ENCODE results near the gene CDKN1A.

Gene CDKN1A

DNA sequence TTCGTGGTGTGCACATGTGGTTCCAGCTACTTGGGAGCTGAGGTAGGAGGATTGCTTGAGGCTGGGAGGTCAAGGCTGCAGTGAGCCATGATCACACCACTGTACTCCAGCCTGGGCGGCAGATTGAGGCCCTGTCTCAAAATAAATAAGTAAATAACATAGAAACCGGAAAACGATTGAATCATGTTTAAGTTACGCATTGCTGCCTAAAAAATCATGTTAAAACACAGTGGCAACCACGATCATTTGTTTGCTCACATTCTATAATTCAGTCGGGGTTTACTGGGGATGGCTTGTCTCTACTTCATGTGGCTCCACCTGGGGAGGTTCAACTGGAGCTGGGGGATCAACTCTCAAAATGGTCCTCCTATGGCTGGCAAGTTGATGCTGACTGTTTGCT lies 8.2 kb upstream of the CDKN1A start:
- Histone ChIP-seq H3K4me3 (ENCODE audit: low read depth, low read length) (no peak overlapping the region), H3K4me1 (ENCODE audit: control insufficient read depth, insufficient read depth, low read length) (peaks cover 15% of the 10 kb centered on the region), H3K36me3 (ENCODE audit: control insufficient read depth in 2 of 2, insufficient read depth in 1 of 2, low read length in 2 of 2) (no peaks in the 10 kb centered on the region), H3K27ac (ENCODE audit: extremely low read depth, low read depth, low read length) (no peak overlapping the region), H3K9me3 (ENCODE audit: control insufficient read depth, insufficient read depth, low read depth, low read length) (no peaks in the 10 kb centered on the region)
- ChIA-PET CTCF (interaction anchor here (0.6 to 2.6 kb wide), 4 partner anchors 8 to 403 kb away, joined by 3 to 9 read pairs (median 6); partner anchors contain the start of gene CDKN1A), POLR2A (interaction anchor here (8.8 kb wide), 1 partner anchor 8 kb away, joined by 143 read pairs; the partner anchor contains the start of gene CDKN1A)
- TF ChIP-seq HOXC10 (CRISPR knock-in tag; IDR thresholded peaks at IDR 0.05) (no peak), MEIS1 (CRISPR knock-in tag; IDR thresholded peaks at IDR 0.05; ENCODE audit: borderline replicate concordance) (no peak), ZNF549 (tag by site-specific recombination; IDR thresholded peaks at IDR 0.05) (no peak), ZNF558 (tag by site-specific recombination; IDR thresholded peaks at IDR 0.05) (no peak), SP3 (tag by site-specific recombination; IDR thresholded peaks at IDR 0.05) (no peak), ZNF174 (tag by site-specific recombination; IDR thresholded peaks at IDR 0.05) (no peak), ZIC2 (tag by site-specific recombination; IDR thresholded peaks at IDR 0.05) (no peak), ZNF146 (tag by site-specific recombination; IDR thresholded peaks at IDR 0.05) (no peak), ZNF121 (tag by site-specific recombination; IDR thresholded peaks at IDR 0.05) (no peak), ZNF529 (tag by site-specific recombination; IDR thresholded peaks at IDR 0.05; ENCODE audit: insufficient replicate concordance) (no peak), ZNF501 (tag by site-specific recombination; IDR thresholded peaks at IDR 0.05) (no peak), ZNF16 (tag by site-specific recombination; IDR thresholded peaks at IDR 0.05; ENCODE audit: low read depth) (no peak), GFI1B (tag by site-specific recombination; IDR thresholded peaks at IDR 0.05) (no peak), GLI4 (tag by site-specific recombination; IDR thresholded peaks at IDR 0.05) (no peak), KLF9 (tag by site-specific recombination; IDR thresholded peaks at IDR 0.05; ENCODE audit: low read depth) (no peak), ZNF600 (tag by site-specific recombination; IDR thresholded peaks at IDR 0.05) (no peak)
- TF ChIP-seq, protein P1, sequence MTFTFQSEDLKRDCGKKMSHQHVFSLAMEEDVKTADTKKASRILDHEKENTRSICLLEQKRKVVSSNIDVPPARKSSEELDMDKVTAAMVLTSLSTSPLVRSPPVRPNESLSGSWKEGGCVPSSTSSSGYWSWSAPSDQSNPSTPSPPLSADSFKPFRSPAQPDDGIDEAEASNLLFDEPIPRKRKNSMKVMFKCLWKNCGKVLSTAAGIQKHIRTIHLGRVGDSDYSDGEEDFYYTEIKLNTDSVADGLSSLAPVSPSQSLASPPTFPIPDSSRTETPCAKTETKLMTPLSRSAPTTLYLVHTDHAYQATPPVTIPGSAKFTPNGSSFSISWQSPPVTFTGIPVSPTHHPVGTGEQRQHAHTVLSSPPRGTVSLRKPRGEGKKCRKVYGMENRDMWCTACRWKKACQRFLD (tag by site-specific recombination; IDR thresholded peaks at IDR 0.05), result no peak

DNA sequence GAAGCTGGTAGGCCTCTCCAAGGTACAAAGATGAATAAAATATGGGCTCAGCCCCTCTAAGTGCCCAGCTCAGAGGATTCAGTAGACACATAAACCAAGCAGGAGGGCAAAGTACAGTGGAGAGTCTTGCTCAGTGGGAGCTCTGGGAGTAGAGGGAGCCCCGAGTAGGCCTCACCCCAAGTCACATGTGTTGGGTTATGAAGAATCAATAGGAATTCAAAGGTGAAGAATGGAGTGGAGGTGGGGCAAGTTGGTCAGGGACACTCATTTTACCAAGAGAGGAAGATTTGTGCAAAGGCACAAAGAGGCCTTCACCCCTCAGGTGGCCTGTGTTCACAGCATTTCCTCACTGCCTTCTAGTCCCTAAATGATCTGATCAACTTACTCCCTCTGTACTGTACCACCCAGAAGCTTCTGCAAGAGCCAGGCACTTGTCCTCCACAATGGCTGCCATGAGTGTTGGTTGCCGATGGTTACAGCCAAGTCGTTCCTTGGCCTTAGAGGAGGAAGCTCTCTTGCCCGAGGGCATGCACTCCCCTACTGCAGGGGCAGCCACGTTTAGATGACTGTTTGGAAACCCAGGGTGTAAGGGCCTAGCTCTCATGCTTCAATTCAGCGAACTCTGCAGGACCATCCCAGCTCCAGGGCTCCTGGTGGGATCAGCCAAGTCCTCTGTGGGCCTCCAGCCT lies 6.7 kb upstream of the CDKN1A start:
- peak; percentile 8 for TF ChIP-seq ZIC2 (tag by site-specific recombination; IDR thresholded peaks at IDR 0.05)
- TF ChIP-seq TRIM28 (IDR thresholded peaks at IDR 0.05; ENCODE audit: borderline replicate concordance, low read length), result no peak
- POLR2A ChIA-PET, result interaction anchor here (0.6 kb wide), 1 partner anchor 57 kb away, joined by 4 read pairs; no protein-coding TSS in a partner anchor
- no peak overlapping the region for H3K4me3 ChIP-seq (ENCODE audit: low read depth, low read length)
- no peaks in the 10 kb centered on the region for H3K36me3 ChIP-seq (ENCODE audit: control insufficient read depth in 2 of 2, insufficient read depth in 1 of 2, low read length in 2 of 2)
- no peaks in the 10 kb centered on the region for H3K9me3 ChIP-seq (ENCODE audit: control insufficient read depth, insufficient read depth, low read depth, low read length)
- CTCF ChIA-PET, result interaction anchor here (0.6 to 1.1 kb wide), 5 partner anchors 12 to 214 kb away, joined by 3 read pairs; partner anchors contain the start of gene C6orf89
- H3K27ac ChIP-seq (ENCODE audit: extremely low read depth, low read depth, low read length), result no peak overlapping the region
- peaks cover 8% of the 10 kb centered on the region for H3K4me1 ChIP-seq (ENCODE audit: control insufficient read depth, insufficient read depth, low read length)

DNA sequence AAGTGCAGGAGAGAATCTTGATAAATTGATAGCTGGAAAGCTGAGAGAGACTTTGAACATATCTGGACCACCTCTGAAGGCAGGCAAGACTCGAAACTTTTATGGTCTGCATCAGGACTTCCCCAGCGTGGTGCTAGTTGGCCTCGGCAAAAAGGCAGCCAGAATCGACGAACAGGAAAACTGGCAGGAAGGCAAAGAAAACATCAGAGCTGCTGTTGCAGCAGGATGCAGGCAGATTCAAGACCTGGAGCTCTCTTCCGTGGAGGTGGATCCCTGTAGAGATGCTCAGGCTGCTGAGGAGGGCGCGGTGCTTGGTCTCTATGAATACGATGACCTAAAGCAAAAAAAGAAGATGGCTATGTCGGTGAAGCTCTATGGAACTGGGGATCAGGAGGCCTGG lies 4.6 kb upstream of the CDKN1A start:
- TF ChIP-seq WT1 (tag by site-specific recombination; IDR thresholded peaks at IDR 0.05) (no peak), ZBTB21 (tag by site-specific recombination; IDR thresholded peaks at IDR 0.05) (no peak), GLI2 (tag by site-specific recombination; IDR thresholded peaks at IDR 0.05; ENCODE audit: borderline replicate concordance, low read depth) (no peak), ZNF16 (tag by site-specific recombination; IDR thresholded peaks at IDR 0.05; ENCODE audit: low read depth) (no peak), ZNF121 (tag by site-specific recombination; IDR thresholded peaks at IDR 0.05) (no peak), TRIM28 (IDR thresholded peaks at IDR 0.05; ENCODE audit: borderline replicate concordance, low read length) (no peak), SP7 (tag by site-specific recombination; IDR thresholded peaks at IDR 0.05) (no peak), ZNF707 (tag by site-specific recombination; IDR thresholded peaks at IDR 0.05) (no peak), ZNF785 (tag by site-specific recombination; IDR thresholded peaks at IDR 0.05) (no peak), MZF1 (tag by site-specific recombination; IDR thresholded peaks at IDR 0.05; ENCODE audit: borderline replicate concordance) (no peak), ZIC2 (tag by site-specific recombination; IDR thresholded peaks at IDR 0.05) (no peak), ZNF521 (tag by site-specific recombination; IDR thresholded peaks at IDR 0.05) (no peak), KLF1 (tag by site-specific recombination; IDR thresholded peaks at IDR 0.05) (no peak)
- TF ChIP-seq, protein P2, sequence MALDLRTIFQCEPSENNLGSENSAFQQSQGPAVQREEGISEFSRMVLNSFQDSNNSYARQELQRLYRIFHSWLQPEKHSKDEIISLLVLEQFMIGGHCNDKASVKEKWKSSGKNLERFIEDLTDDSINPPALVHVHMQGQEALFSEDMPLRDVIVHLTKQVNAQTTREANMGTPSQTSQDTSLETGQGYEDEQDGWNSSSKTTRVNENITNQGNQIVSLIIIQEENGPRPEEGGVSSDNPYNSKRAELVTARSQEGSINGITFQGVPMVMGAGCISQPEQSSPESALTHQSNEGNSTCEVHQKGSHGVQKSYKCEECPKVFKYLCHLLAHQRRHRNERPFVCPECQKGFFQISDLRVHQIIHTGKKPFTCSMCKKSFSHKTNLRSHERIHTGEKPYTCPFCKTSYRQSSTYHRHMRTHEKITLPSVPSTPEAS (tag by site-specific recombination; IDR thresholded peaks at IDR 0.05), result no peak
- ChIA-PET POLR2A (no interaction called here), CTCF (interaction anchor here (1.1 kb wide), 1 partner anchor 49 kb away, joined by 3 read pairs; no protein-coding TSS in a partner anchor)
- no peak overlapping the region for H3K27ac ChIP-seq (ENCODE audit: extremely low read depth, low read depth, low read length)
- H3K9me3 ChIP-seq (ENCODE audit: control insufficient read depth, insufficient read depth, low read depth, low read length), result no peaks in the 10 kb centered on the region
- no peak overlapping the region for H3K4me3 ChIP-seq (ENCODE audit: low read depth, low read length)
- no peaks in the 10 kb centered on the region for H3K36me3 ChIP-seq (ENCODE audit: control insufficient read depth in 2 of 2, insufficient read depth in 1 of 2, low read length in 2 of 2)
- H3K4me1 ChIP-seq (ENCODE audit: control insufficient read depth, insufficient read depth, low read length), result peaks cover 11% of the 10 kb centered on the region
